ENCODE measurements around the gene HNRNPF.
A peak's percentile ranks its signal among the peaks of the same experiment; 100 is the strongest.
"Not testable (repeated sequence)": the region's sequence is repeated elsewhere in the genome, so short reads cannot be mapped to it uniquely, and the experiment has no call there.

HNRNPF gene, protein sequence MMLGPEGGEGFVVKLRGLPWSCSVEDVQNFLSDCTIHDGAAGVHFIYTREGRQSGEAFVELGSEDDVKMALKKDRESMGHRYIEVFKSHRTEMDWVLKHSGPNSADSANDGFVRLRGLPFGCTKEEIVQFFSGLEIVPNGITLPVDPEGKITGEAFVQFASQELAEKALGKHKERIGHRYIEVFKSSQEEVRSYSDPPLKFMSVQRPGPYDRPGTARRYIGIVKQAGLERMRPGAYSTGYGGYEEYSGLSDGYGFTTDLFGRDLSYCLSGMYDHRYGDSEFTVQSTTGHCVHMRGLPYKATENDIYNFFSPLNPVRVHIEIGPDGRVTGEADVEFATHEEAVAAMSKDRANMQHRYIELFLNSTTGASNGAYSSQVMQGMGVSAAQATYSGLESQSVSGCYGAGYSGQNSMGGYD

DNA sequence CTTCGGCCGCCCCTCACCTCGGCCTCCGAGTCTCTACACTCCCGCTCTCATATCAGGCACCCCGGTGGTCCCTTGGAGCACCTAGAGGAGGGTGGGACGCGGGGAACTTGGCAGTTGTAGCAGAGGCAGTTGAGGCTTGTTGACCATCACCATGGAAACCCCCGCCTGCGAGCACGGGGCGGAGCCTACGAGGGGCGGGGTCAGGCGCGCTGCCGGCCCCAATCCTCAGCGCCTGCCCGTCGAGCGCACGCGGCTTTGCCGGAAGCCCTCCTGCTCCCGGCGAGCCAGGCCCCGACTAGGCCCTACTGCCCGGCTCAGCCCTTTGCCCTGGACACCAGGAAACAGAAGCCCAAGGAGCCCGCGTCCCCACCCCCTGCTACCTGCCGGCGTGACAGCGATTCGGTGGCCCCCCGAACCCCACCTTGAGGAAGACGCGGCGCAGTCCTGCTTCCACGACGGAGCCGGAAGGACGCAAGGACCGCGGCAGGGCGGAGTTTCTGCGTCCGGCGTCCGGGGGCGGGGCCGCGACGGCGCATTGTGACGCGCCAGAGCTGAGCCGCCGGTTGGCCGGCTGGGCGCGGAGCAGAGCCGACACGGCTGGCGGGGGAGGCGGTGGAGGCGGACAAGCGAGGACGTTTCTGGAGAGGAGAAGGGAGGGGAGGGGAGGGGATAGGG, at the start of gene HNRNPF:
Gene HNRNPF, minus strand, starts transcription at position 477 of the 675 bp plus-strand sequence. CDS start 21,302 bp downstream, outside the sequence.
- FAIRE-seq (peak; percentile 97), DNase-seq (ENCODE audit: low spot score) (peak; percentile 99)

DNA sequence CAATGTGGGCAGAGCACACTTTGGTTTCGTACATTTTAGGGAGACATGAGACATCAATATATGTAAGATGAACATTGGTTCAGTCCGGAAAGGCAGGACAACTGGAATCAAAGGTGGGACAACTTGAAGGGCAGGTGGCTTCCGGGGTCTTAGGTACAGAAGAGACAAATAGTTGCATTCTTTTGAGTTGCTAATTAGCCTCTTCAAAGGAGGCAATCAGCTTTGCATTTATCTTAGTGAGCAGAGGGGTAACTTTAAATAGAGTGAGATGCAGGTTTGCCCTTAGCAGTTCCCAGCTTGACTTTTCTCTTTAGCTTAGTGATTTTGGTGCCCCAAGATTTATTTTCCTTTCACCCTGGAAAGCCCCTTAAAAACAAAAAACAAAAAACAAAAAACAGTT, 49.2 kb upstream of the HNRNPF start:
- no peak for FAIRE-seq
- DNase-seq (ENCODE audit: low spot score): no peak

DNA sequence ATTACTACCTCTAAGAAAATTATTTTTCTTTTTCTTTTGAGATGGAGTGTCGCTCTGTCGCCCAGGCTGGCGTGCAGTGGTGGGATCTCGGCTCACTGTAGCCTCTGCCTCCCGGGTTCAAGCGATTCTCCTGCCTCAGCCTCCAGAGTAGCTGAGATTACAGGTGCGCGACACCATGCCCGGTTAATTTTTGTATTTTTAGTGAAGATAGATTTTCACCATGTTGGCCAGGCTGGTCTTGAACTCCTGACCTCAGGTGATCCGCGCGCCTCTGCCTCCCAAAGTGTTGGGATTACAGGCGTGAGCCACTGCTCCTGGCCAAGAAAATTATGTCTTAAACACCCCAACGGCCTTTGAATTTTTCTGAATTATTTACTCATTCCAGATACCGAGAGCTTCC, 47.6 kb upstream of the HNRNPF start:
- not testable (repeated sequence) for DNase-seq (ENCODE audit: low spot score); FAIRE-seq

DNA sequence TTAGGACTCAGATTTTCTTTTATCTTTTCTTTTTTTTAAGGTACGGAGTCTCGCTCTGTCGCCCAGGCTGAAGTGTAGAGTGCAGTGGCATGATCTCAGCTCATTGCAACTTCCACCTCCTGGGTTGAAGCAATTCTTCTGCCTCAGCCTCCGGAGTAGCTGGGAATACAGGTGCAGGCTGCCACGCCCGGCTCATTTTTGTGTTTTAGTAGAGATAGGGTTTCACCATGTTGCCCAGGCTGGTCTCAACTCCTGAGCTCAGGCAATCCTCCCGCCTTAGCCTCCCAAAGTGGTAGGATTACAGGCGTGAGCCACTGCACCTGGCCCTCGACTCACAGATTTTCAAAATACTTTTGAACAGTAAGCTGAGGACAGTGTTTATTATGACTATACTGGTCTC, 45.0 kb upstream of the HNRNPF start:
- not testable (repeated sequence) for DNase-seq (ENCODE audit: low spot score); FAIRE-seq

DNA sequence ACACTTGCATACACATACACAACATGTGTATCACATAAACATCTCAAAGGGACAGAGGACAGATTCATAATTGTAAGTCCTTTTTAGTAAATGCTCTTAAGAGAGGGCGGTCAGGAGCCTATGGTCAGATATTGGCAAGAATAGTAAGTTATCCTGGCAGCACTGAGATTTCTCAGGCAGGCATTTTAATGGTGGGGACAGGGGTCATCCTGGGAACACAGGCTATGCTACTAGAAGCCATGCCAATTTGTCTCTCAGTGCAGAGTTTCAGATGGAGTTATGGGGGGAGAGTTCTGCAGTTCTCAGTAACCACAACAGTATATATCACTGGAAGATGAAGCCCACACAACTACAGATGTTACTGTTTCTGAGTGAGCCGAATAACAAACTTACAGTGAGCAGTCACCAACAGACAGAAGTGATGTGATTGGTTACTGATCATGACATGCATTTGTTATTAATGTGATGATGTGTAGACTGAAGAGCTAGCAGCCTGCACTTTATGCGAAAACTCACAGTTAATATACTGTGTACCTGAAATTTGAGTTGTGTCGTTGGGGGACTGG, 44.4 kb upstream of the HNRNPF start:
- DNase-seq (ENCODE audit: low spot score) (no peak), FAIRE-seq (peak; percentile 72)

DNA sequence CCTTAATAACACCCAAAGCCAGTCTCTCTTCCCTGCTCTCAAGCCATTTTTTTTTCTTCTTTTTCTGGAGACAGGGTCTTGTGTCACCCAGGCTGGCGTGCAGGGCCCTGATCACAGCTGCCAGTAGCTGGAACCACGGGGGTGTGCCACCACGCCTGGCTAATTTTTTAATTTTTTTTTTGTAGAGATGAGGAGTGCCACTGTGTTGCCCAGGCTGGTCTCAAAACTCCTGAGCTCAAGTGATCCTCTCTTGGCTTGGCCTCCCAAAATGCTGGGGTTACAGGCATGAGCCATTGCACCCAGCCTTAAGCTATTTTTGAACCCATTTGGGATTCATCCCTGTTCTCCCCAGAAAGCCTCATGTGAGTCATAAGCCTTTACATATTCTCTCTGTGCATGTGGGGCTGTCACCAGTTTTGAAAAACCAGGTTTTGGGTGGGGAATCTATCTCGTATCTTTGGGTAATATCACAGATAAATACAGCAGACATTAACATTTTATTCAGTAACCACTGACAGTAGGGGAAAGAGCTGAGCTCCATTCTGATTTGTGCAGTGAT, 43.4 kb upstream of the HNRNPF start:
- FAIRE-seq (no peak), DNase-seq (ENCODE audit: low spot score) (no peak)

DNA sequence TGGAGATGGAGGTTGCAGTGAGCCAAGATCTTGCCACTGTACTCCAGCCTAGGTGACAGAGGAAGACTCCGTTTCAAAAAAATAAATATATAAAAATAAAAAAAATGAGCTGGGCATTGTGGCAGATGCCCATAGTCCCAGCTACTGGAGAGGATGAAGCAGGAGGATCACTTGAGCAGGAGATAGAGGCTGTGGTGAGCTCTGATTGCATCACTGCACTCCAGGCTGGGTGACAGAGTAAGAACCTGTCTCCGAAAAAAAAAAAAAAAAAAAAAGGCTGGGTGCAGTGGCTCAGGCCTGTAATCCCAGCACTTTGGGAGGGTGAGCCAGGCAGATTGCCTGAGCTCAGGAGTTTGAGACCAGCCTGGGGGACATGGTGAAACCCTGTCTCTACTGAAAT, 39.8 kb upstream of the HNRNPF start:
- FAIRE-seq (no peak), DNase-seq (ENCODE audit: low spot score) (no peak)

DNA sequence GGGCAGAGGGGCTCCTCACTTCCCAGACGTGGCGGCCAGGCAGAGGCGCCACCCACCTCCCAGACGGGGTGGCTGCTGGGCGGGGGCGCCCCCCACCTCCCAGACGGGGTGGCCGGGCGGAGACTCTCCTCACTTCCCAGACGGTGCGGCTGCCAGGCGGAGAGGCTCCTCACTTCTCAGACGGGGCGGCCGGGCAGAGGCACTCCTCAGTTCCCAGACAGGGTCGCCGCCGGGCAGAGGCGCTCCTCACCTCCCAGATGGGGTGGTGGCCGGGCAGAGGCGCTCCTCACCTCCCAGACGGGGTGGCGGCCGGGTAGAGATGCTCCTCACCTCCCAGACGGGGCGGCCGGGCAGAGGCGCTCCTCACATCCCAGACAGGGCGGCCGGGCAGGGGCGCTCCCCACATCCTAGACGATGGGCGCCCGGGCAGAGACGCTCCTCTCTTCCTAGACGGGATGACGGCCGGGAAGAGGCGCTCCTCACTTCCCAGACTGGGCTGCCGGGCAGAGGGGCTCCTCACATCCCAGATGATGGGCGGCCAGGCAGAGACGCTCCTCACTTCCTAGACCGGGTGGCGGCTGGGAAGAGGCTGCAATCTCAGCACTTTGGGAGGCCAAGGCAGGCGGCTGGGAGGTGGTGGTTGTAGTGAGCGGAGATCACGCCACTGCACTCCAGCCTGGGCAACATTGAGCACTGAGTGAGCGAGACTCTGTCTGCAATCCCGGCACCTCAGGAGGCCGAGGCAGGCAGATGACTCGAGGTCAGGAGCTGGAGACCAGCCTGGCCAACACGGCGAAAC, 37.4 kb upstream of the HNRNPF start:
- DNase-seq (ENCODE audit: low spot score); FAIRE-seq: not testable (repeated sequence)

DNA sequence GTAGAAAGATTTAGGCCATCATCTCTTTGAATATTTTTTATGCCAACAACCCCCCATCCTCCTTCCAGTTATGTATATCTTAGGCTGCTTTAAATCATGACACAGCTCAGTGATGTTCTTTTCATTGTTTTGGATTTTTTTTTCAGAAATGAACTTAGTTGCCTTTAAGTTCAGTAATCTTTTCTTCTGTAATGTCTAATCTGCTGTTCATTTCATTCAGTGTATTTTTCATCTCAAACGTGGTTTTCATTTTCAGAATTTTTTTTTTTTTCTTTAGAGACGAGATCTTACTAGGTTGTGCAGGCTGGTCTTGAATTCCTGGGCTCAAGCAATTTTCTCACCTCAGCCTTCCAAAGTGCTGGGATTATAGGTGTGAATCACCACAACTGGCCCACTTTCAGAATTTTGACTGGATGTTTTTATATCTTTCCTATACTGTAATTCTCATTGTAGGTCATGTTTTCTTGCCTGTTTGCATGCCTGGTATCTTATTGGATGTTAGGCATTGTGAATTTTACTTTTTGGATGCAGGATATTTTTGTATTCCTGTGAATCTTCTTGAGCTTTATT, 36.0 kb upstream of the HNRNPF start:
- no peak for FAIRE-seq
- DNase-seq (ENCODE audit: low spot score): no peak

DNA sequence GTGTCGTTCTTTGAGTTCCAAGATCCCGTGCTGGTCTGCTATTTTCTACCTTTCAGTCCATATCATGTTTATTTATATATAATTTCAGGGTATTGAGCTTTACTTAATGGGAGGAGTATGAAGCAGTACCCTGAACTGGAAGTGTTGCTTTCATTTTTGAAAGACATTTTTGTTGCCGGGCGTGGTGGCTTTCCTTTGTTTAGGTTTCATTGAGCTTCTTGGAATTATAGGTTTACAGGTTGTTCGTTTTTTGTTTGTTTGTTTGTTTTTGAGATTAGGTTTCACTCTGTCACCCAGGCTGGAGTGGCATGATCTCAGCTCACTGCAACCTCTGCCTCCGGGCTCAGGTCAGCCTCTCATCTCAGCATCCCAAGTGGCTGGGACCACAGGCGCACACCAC, 35.3 kb upstream of the HNRNPF start:
- DNase-seq (ENCODE audit: low spot score) (no peak), FAIRE-seq (no peak)

DNA sequence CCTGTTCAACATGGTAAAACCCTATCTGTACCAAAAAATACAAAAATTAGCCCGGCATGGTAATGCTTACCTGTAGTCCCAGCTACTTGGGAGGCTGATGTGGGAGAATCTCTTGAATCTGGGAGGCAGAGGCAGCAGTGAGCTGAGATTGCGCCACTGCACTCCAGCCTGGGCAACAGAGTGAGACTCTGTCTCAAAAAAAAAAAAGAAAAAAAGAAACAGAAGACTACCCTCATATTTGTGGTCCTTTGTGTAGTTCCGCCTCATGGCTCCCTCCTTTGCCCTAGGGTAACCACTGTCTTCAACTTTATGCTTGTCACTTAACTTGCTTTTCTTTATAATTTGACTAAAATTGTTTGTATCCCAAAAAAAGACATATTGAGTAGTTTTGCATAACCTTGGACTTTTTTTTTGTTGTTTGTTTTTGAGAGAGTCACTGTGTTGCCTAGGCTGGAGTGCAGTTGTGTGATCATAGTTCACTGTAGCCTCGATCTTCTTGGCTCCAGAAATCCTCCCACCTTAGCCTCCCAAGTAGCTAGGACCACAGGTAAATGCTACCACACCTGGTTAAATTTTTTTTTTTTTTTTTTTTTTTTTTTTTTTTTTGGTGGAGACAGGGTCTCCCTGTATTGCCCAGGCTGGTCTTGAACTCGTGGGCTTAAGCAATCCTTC, 31.6 kb upstream of the HNRNPF start:
- DNase-seq (ENCODE audit: low spot score) (no peak), FAIRE-seq (no peak)

DNA sequence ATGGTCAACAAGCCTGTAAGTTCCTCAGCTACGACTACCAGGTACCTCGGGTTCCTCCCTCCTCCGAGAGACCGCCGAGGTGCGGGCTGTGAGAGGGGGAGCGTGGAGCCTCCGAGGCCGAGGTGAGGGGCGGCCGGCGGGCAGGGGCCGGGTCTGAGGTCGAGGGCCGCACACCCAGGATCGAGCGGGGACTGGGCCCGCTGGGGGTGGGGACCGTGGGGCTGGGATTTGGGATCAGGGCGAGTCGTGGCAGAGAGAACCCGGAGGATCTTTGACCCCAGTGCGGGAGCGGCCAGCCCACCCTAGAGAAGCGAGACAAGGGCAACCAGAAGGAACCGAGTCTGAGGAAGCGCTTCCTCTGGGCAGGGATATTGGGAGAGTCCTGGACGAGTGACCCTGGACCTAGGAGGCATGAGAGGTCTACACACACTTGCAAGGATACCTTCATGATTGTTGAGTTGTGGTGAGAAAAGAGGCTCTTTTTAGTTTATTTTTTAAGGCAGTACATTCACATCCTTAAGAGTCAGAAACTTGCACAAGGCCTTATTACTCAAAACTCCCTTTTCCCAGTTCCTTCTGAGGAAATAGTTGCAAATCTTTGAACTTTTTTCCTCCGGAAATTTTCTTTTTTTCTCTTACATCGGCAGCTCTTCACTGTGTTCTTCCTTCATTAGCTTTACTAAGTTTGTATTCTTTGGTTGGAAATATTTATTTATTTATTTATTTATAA, 28.3 kb upstream of the HNRNPF start:
- FAIRE-seq (no peak), DNase-seq (ENCODE audit: low spot score) (no peak)

DNA sequence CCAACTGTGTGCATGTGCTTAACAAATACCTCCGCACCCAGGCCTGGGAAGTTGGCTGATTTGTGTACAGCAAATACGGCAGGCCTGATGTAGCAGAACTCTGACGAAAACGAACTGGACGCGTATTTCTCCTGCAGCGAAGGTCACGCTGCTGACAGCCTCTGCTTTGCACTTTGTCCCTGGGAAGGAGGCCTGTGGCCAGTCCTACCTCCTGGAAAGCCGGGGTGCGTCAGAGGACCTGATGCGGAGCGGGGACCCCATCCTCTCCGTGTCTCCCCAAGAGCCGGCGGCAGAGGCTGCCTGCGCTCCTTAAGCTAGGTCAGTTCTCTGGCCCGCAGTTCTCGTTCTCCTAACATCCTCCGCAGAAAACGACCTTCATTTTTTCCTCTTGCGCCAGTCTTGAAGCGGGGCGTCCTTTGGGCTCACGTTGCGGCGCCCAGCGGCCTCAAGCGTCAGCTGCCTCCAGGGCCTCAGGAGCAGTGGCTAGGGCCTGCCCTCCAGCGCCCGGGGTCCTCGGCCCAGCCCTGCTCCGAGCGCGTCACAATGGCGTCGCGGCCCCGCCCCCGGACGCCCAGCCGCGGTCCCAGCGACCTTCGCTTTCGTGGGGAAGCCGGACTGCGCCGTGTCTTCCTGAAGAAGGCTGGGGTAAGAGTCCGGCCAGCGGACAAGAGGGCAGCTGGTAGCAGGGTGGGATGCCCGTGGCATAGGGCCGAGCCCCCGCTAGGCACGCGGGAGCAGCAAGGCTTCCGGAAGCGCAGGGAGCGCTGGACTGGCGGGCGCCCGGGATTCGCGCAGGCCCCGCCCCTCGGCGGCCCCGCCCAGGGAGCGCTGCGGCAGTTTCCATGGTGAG, 27.5 kb upstream of the HNRNPF start, which contains the start of gene ZNF487:
Gene ZNF487, plus strand, starts transcription at position 821 of the 850 bp plus-strand sequence. CDS start 38,703 bp downstream, outside the sequence.
- peak; percentile 97 for DNase-seq (ENCODE audit: low spot score)
- no peak for FAIRE-seq

DNA sequence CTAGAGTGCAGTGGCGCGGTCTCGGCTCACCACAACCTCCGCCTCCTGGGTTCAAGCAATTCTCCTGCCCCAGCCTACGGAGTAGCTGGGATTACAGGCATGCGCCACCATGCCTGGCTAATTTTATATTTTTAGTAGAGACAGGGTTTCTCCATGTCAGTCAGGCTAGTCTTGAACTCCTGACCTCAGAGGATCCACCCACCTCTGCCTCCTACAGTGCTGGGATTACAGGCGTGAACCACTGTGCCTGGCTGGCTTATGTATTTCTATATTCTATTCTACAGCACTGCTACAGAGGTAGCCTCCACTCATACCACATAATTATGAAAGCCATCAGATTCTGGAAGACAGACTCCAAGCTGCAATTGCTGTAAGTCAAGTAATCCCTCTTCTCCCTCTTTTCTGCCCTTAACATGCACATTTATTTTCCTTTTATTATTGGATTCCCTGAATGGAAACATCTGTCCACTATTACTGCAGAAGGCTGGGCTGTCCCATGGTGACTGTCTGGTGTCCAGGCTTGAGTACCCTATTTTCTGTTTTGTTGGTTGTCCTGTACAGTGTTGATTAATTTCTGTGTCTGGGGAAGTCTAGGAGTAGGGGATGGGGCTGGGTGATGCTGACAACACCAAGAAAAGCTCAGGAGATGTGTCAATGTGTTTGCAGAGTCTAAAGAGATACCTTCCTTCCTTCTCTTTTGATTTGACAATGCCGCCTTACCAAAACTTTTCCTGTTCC, 22.1 kb upstream of the HNRNPF start:
- DNase-seq (ENCODE audit: low spot score): no peak
- no peak for FAIRE-seq

DNA sequence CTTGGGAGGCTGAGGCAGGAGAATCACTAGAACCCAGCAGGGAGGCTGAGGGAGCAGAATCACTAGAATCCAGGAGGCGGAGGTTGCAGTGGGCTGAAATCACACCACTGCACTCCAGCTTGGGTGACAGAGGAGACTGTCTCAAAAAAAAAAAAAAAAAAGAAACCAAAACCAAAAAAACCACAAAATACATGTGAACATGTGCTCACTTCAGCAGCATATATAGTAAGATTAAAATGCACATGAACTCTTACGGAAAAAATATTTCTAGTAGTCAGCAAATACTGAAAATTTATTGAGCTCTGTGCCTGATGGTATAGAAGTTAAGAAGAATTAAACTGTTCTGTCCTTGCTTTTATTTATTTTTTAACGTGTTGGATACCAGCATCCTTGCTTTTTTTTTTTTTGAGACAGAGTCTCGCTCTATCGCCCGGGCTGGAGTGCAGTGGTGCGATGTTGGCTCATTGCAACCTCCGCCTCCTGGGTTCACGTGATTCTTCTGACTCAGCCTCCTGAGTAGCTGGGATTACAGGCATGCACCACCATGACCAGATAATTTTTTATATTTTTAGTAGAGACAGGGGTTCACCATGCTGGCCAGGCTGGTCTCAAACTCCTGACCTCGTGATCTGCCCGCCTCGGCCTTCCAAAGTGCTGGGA, 18.3 kb upstream of the HNRNPF start:
- no peak for DNase-seq (ENCODE audit: low spot score)
- no peak for FAIRE-seq

DNA sequence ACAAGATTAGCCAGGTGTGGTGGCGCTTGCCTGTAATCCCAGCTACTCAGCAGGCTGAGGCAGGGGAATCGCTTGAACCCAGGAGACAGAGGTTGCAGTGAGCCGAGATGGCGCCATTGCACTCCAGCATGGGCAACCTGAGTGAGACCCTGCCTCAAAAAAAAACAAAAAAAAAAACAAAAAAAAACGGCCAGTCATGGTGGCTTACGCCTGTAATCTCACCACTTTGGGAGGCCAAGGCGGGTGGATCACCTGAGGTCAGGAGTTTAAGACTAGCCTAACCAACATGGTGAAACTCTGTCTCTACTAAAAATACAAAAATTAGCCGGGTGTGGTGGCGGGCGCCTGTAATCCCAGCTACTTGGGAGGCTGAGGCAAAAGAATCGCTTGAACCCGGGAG, 17.5 kb upstream of the HNRNPF start:
- FAIRE-seq; DNase-seq (ENCODE audit: low spot score): not testable (repeated sequence)

DNA sequence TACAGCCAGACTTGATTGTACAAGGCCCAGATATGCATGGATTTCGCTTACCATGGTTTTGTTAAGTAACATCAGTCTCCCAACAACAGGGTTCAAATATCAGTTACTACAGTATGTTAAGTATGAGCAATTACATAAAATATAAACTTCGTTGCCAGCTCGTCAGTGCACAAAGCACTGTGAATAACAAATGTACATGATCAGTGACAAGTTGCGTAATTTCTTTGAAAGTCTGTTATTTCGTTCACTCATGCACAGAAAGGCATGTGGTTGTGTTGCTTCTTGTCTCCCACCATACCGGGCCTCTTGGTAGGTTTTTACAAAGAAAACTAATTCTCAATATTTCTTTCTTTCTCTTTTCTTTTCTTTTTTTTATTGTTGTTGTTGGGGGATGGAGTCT, 15.4 kb upstream of the HNRNPF start:
- FAIRE-seq (no peak), DNase-seq (ENCODE audit: low spot score) (no peak)

All from urothelium cell line (cell line).